GM03348 (cell line): ENCODE data around the gene PDCD1.
"Not testable (repeated sequence)": the region's sequence is repeated elsewhere in the genome, so short reads cannot be mapped to it uniquely, and the experiment has no call there.

Experiments used
- DNase-seq: peaks from one replicate; pipeline ENCODE4 v3.0.0; 2012; ENCODE audit warnings: low spot score

PDCD1 gene

DNA sequence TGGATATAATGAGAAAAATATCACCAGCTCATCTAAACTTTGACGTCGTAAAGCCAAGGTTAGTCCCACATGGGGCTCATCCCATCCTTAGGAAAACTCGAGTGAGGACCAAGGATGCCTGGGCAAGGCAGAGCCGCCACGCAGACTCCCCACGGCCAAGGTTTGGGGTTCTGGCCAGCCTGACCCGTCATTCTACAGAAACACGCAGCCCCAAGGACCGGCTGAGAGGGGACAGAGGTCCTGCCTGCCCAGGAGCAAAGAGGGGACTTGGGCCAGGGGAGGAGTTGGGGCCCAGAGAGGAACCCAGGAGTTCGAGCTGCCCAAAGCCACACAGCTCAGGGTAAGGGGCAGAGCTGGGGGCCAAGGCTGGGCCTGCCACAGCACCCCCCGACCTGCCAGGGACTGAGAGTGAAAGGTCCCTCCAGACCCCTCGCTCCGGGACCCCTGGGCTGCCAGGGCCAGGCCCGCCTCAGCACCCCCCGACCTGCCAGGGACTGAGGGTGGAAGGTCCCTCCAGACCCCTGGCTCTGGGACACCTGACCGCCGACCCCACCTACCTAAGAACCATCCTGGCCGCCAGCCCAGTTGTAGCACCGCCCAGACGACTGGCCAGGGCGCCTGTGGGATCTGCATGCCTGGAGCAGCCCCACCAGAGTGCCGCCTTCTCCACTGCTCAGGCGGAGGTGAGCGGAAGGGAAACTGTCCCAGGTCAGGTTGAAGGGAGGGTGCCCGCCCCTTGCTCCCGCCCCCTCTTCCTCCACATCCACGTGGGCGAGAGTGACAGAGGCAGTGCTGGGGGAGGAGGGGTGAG, at the start of gene PDCD1:
Gene PDCD1 (minus strand): TSS at position 689 of the 811 bp plus-strand sequence. CDS start 56 bp downstream, at position 633.
- no peak for DNase-seq

DNA sequence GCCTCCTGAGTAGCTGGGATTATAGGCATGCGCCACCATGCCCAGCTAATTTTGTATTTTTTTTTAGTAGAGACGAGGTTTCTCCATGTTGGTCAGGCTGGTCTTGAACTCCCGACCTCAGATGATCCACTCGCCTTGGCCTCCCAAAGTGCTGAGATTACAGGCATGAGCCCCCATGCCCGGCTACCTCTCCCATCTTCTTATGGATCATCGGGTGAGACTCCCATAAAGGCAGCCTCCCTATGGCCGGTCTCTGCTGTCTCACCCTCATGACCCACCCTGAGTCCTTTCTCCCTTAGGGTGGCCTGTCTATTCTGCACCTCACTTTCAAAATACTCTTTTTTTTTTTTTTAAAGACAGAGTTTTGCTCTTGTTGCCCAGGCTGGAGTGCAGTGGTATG, 49.1 kb upstream of the PDCD1 start:
- not testable (repeated sequence) for DNase-seq

DNA sequence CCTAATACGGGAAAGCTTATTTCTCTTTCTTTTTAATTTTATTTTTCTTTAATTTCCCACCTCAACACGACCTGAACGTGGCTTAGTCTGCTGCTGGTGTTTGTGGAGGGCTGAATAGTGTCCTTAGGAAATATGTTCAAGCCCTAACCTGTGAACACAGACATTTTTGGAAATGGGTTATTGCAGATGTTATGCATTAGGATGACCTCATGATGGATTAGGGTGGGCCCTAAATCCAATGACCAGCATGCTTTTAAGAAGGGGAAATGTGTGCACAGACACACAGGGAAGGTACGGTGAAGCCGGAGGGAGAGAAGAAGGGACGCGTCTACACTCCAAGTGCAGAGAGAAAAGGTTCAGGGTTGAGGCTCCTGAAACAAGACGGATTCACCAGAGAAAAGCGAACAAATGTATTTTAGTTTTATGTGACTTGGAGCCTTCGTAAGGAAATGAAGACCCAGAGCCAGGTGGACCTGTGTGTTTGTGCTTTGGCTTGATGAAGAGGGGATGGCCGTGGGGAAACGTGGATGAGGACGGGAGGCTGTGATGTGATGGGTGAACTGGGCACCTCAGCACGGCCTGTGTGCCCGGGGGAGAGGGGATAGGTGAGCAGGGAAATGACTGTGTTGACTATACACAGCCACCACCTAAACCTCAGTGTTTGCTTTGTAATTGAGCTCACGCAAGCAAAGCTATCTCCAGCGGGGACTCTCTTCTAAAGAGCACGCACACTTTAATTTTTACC, 48.3 kb upstream of the PDCD1 start:
- no peak for DNase-seq

DNA sequence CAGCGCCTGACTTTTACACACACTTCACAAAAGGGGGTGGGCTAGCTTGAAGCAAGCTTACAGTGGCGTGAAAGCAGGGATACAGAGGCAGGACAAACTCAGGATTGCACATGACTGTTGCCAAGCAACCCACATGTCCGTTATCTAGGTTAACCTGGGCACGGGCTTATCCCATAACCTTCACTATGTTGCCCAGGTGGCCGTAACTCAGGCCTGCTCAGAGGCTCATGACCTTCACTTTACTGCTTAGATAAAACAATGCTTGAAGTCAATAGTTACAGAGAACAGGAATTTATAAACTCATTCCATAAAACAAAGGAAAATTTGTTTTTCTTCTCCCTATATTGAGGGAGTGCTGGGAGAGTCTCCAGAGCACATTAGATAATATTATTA, 47.7 kb upstream of the PDCD1 start:
- DNase-seq: not testable (repeated sequence)

DNA sequence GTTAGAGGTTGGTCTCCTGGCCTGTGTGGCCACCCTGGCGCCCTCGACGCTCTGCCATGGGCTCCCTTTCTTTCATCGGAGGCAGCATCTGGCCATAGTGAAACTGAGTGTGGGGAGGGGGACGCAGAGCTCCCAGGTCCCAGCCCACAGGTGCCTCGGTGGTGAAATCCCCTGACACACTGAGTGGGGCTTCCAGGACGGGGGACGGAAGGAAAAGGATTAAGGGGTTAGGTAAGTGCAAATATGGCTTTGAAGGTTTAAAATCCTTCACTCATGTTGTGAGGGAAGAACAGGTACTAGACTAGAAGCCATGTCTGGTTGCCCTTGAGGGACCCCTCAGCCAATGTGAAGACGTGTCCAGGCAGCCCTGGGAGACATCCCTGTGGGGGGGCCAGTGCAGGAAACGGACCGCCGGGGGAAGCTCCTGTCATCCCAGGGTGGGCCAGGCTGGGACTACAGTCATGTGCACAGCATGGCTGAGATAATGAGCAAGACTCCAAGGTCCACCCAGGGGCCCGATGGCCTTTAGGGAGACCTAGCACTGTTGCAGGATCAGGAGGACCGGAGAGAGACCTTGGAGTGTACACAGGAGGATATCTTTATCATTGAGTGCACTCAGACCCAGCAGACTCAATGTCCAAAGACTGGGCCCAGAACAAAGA, 47.2 kb upstream of the PDCD1 start:
- no peak for DNase-seq

DNA sequence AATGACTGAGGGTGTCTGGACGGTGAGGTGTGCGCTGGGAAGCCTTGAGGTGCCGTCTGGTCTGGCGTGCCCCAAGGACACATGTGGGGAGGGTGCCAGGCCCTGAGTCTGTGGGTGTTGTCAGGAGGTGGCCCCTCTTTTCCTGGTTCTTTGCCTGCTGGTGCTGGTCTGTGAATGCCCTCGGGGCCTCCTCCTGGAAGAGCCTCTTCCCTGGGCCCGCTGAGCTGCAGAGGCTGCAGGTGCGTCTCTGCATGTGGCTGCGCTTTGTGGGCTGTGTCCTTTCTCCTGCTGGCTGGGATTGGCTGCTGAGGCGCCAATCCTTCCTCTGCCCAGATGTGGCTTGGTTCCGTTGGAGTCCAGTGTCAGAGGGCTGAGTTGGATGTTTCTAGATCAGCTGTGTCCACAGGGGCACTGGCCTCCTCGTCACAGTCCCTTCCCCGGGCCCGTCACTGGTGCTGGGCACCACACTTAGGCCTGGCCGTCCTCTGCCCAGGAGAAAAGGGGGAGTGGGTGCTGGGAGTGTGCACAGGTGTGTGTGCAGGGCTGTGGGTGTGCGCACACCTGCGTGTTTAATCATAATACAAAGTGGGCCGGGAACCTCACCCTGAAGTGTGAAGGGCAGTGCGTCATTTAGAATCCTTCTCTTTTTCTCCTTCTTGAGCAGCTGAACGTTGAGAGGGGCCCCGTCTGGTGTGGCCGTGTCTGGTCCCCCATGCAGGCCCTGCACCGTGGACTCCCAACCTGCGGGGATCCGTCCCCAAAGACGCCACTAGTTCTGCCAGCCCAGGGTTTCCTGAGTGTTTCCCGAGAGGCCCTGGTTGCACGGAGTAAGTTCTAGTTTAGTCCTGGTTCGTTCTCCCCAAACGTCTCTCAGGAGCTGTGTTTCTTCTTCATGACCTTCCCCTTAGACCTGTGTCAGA, 46.4 kb upstream of the PDCD1 start:
- no peak for DNase-seq

DNA sequence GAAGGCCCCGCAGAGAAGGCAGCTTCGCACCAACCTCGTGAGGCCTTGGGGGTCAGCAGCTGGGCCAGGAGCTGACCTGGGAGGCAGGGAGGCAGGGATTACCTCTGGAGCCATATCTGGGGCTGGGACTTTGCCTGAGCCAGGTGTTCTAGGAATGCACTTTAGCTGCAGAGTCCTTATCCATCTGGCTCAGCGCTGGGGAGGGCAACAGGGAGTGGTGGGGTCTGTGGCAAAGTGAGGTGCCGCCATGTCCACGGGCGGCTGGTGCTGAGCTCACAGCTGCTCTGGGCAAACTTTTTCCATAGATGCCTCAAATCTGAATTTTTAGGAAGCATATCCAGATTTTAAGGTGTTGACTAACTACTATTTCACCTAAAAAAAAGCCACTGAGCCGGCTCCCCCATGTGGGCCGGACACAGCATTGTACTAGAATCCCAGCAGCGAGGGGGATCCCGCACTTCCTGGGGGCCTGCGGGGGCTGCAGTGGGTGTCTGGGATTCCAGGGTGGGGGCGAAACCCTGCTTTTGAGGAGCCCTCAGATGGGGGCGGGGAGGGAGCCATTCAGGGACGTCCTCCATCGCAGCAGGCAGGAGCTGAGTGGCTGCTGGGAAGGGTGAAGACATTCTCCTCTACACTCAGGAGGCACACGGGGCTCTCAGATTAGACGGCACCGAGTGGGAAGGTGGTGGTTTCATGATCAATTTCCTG, 45.5 kb upstream of the PDCD1 start:
- no peak for DNase-seq

DNA sequence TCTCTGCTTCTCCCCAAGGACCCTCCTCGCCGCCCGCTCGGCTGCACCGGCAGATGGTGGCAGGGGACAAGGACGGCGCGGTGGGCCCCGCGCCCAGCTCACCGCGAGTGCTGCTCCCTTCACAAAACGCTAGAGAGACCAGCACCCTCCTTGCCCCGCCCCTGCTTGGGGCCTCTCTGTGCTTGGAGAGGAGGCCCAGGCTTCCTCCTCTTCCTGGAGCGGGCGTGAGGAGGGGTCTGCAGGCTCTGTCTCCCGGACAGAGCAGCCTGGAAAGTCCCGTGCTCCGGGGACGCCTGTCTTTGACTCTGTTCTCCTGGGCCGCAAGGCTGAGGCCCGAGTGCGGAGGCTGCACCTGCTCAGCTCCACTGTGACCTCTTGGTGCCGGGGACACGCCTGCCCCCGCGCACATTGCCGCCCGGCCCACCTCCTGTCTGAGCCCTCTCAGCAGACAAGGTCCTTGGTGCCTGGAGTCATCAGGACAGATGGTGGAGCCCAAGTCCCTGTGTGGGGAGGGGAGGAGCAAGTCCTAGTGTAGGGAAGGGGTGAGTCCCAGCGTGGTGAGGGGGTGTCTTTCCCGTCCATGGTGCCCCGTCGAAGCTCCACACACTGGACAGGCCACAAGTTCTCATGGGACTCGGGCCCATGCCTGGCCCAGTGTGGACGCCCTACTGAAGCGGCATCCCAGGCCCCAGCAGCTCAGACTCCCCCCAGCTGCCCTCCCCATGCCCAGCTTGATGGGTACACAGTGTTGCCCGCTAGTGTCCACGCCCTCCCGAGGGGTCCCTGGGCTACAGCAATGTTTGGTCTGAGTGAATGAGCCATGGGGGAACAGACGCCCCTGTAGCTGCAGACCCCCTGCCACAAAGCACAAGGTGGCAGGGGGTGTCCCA, 44.7 kb upstream of the PDCD1 start:
- DNase-seq: no peak

DNA sequence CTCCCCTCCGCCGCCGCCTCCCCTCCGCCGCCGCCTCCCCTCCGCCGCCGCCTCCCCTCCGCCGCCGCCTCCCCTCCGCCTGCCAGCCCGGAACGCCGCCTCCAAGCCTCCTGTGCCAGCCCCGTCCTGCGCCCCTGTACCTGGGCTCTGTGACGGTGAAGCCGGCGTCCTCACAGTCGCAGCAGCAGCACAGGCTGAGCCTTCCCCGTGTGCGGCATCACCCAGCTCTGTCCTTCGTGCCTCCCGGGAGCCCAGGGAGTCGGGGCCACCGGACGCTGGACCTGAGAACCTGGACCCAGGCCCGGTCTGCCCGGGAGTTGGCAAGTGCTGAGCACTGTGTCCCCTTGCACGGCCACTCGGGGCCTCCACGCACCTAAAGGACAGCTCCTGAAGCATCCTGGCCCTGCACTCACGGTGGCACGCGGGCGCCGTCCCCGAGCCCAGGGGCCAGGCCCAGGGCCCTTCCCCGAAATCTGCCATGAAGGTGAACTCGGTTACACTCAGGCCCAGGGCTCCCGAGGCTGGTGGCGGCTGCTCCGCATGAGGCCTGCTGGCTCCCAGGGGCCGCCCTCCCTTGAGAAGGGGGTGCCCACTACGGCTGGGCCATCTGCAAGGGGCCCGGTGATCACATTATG, 43.8 kb upstream of the PDCD1 start:
- DNase-seq: no peak

DNA sequence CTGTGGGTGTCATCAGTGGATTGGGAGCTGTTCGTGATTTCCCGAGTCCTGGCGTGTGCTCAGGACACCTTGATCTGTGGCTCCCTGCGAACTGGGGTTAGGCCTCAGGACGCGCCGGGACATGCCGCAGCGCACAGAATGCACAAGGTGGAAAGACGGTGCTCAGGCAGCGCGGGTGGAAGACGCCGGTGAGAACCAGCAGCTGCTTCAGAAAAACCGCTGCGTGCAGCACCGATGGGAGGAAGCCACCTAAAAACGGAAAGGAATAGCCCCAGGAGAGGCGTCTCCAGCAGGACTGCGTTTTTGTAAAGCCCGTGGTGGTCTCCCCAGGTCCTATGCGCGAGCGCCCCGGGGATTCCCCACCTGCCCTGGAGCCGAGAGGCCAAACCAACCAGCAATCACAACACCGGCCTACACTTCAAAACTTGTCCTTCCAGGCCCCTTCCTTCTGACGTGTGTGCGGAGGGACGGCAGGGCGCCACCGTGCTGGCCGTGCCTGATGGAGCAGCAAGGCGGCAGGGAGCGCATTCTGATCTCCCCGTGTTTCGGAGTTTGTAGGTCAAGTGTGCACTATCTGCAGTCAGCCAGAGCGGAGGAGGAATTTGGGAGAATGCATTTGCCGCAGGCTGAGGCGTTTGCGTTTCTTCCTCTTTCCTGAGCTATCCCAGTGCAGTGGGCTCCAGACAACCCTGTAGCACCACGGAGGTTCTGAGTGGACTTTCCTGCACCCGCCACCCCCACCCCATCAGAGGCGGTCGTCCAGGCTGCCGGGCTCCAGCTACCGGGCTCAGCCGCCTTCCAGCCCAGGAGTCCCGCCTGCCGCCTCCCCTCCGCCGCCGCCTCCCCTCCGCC, 43.0 kb upstream of the PDCD1 start:
- DNase-seq: no peak

DNA sequence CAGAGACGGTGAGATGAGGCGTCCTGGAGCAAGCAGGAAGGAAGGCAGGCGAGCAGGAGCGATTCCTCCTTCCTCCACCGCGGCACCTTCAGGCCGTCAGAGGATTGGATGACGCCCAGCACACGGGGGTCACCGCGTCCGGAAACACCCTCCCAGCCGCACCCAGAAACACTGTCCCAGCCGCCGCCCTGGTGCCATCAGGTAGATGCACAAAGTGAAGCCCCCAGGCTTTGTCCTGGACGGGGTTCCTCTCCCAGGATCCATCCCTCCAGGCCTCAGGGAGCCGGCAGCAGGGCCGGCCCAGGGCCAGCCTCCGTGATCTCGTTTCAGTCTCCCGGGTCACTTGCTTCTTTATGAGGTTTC, 42.3 kb upstream of the PDCD1 start:
- no peak for DNase-seq

DNA sequence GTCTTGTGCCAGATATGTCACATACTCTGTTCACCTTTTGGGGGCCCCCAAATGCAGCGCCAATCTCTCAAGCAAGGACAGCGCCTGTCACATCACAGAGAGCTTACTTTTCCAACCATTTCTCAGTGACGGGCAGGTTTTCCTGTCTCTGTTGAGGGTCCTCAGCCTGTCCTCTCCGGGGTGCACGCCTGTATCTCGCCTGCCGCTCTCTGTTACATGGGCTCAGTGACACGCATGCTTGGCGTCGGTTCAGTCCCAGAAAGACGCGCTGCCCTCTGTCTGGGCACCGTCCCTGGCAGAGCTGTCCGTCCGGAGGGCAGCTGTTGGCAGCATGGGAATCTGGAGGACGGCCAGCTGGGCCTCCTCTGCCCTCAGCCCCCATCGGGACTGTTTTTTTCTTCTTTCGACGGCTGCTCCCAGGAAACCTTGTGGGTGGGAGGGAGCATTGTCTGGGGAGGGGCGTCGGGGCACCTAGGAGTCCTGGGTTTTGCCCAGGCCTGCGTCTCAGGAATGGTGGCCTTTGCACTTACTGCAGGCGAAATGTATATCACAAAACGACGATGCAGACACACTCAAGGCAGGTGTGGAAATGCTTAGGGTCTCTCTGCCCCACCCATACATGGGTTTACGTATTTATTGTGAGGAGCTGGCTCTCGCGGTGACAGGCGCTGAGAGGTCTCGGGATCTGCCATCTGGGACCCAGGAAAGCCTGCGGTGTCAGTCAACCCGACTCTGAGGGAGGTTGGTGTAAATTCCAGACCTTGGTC, 41.7 kb upstream of the PDCD1 start:
- no peak for DNase-seq

DNA sequence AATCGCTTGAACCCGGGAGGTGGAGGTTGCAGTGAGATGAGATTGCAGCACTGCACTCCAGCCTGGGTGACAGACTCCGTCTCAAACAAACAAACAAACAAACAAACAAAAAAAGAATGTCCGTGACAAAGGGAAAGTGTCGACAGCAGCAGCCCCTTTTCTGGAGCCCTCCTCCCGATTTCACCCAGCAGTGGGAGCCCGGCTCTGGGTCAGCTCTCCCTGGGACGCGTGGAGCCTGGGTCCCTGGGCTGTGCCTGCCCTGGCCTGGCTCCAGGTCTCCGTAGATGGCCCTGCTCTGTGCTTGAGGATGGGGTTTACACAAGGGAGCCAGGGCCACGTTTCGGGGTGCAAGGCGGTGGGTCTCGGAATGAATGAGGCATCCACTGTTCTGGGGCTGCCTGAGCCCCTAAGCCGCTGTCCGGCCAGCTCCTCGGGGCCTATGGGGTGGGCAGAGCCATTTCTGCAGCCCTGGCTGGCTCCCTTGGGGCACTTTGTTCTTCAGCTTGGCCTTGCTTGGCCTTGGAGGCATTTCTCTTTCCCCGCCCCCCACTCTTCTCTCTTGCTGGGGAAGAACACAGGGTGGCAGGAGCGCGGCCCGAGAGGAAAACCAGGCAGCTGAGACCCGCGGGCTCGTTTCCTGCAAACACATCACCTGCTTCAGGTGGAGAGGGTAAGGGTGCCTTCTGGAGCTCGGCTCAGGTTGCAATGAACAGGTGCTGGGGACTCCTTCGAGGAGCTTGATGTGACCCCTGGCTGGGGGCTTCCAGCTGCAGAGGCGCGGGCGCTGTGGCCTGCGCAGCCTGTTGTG, 40.0 kb upstream of the PDCD1 start:
- no peak for DNase-seq

DNA sequence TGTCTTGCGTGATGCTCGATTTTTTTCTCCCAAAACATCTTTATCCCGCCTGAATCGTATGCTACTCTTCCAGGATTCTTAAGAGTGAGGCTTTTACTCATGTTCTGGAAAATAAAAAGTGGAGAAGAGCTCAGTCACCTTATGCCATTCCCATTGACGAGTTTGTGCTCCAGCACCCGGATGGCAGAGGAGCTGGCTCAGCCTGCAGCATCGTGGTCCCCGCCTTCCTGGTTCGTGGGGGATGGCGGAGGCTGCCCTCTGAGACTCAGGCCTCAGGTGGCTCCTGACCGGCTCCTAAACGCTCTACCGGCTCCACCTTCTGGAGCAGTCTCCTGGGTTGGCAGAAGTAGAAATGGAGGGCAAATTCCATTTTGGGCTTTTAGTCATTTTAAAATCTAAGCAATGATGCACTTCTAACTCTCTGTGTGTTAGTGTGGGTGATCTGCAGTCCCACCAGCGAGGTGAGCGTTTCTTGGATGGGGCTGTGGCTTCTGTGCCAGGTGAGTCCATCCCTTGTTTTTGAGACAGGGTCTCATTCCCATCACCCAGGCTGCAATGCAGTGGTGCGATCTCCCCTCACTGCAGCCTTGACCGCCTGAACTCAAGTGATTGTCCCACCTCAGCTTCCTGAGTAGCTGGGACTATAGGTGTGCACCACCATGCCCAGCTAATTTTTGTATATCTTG, 38.7 kb upstream of the PDCD1 start:
- DNase-seq: no peak

DNA sequence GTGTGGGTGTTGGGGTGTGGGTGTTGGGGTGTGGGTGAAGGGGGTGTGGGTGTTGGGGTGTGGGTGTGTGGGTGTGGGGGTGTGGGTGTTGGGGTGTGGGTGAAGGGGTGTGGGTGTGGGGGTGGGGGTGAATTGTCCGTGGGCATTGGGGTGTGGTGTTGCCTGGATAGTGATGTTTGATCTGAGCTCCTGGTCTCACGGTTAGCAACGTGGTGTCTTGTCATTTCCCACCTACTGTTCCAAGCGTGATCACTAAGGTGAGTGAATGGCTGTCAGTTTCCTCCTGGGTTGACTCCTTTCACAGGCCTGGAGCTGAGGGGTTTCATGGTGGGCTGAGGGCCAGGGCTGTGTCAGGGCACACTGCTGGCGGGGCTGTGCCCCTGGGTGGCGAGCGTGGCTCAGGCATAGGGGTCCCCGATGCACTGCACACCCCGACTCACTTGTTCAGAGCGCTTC, 38.1 kb upstream of the PDCD1 start:
- no peak for DNase-seq
